Gastroesophageal sphincter (tissue), 4 donors: ENCODE data around the gene EEF1B2. TPM values are rescaled to one million over a fixed set of nuclear protein-coding genes. Genes with fewer than 3 reads are reported as not detected.

Experiments used
- ATAC-seq: fragments of 150-250 bp; one replicate; pipeline ENCODE4 v1.9.1; 2016; ENCODE audit warnings: mild to moderate bottlenecking, moderate library complexity
- H3K27ac ChIP-seq, 4 donors: fragments of 200-600 bp; sonication (generic) in 3 of 4; 1 replicate in 3 of 4; 2 replicates in 1 of 4; pipeline ENCODE4 v1.5.1; 2016 to 2019
- H3K27me3 ChIP-seq: fragments of 200-600 bp; sonication (generic); one replicate; pipeline ENCODE4 v1.5.1; 2019
- H3K36me3 ChIP-seq, 2 donors: fragments of 200-600 bp; sonication (generic); one replicate each; pipeline ENCODE4 v1.5.1; 2019; ENCODE audit warnings: control low read depth in 1 of 2
- H3K4me1 ChIP-seq, 3 donors: fragments of 200-600 bp; sonication (generic); 1 replicate in 2 of 3; 2 replicates in 1 of 3; pipeline ENCODE4 v1.5.1; 2016 to 2019; ENCODE audit warnings: control low read depth in 2 of 3
- H3K4me3 ChIP-seq, 2 donors: fragments of 200-600 bp; sonication (generic); one replicate each; pipeline ENCODE4 v1.5.1; 2019; ENCODE audit warnings: mild to moderate bottlenecking in 1 of 2, moderate library complexity in 1 of 2
- H3K9me3 ChIP-seq, 3 donors: fragments of 200-600 bp; sonication (generic); one replicate each; pipeline ENCODE4 v1.5.1; 2017 to 2019; ENCODE audit warnings: control low read depth in 2 of 3
- EP300 ChIP-seq: sonication (generic); formaldehyde crosslinking; IDR thresholded peaks from one replicate; pipeline ENCODE4 v1.6.1; 2017; ENCODE audit warnings: antibody characterized with exemption, mild to moderate bottlenecking
- POLR2A ChIP-seq, 2 donors: fragments of 450-650 bp; IDR thresholded peaks; one replicate each; pipeline ENCODE4 v1.6.1; 2017; ENCODE audit warnings: antibody characterized with exemption in 2 of 2, mild to moderate bottlenecking in 2 of 2, moderate library complexity in 1 of 2
- POLR2AphosphoS5 ChIP-seq: sonication (generic); formaldehyde crosslinking; IDR thresholded peaks from one replicate; pipeline ENCODE4 v1.6.1; 2017; ENCODE audit warnings: antibody characterized with exemption
- WGBS, 2 donors: methylation state at CpG; one replicate each; pipeline ENCODE4 v1.1.5; 2018; ENCODE audit warnings: low coverage in 1 of 2; 5-methylcytosine and 5-hydroxymethylcytosine counted together
- small RNA-seq, 4 donors: library from RNA; depleted of rRNA; stranded (forward); fragments of <200 nt; gene quantifications; one replicate each; pipeline ENCODE3, GENCODE V24; 2016
- total RNA-seq, 4 donors: library from RNA; depleted of rRNA; stranded (reverse); fragments of >200 nt; gene quantifications; one replicate each; pipeline ENCODE4 v1.1.0, GENCODE V29; 2016
- TF ChIP-seq, protein P1 (sequence below), 4 experiments: fragments of 200-600 bp in 2 of 4; fragments of 450-650 bp in 2 of 4; sonication (generic) in 1 of 4; IDR thresholded peaks; one replicate each; pipeline ENCODE4 v1.5.1; 2017 to 2019; ENCODE audit warnings: antibody characterized with exemption in 4 of 4, mild to moderate bottlenecking in 2 of 4, moderate library complexity in 2 of 4

EEF1B2 gene
- total RNA-seq, 4 donors from 2014 or later = 162 to 367 (median 312) TPM

DNA sequence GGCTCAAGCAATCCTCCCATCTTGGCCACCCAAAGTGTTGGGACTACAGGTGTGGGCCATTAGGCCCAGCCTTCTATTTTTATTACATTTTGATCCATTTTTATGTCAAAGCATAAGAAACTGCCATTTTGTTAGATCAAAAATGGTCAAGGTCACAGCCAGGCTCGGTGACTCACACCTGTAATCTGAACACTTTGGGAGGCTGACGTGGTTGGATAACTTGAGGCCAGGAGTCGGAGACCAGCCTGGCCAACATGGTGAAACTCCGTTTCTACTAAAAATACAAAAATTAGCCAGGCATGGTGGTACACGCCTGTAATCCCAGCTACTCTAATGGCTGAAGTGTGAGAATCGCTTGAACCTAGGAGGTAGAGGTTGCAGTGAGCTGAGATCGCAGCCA lies 49.2 kb downstream of the EEF1B2 start:
- no peaks in the 10 kb centered on the region for H3K9me3 ChIP-seq
- no peak for ATAC-seq
- 93 to 100% methylated on average over 4 to 7 of the region's 7 CpGs for WGBS, 2 donors
- no peak overlapping the region for H3K27ac ChIP-seq
- H3K4me1 ChIP-seq = peaks cover 0 to 12% (median 0%) of the 10 kb centered on the region in 3 donors
- H3K4me3 ChIP-seq = no peak overlapping the region
- no peaks in the 10 kb centered on the region for H3K27me3 ChIP-seq
- H3K36me3 ChIP-seq = no peaks in the 10 kb centered on the region
- no peak for TF ChIP-seq EP300
- TF ChIP-seq, protein P1, sequence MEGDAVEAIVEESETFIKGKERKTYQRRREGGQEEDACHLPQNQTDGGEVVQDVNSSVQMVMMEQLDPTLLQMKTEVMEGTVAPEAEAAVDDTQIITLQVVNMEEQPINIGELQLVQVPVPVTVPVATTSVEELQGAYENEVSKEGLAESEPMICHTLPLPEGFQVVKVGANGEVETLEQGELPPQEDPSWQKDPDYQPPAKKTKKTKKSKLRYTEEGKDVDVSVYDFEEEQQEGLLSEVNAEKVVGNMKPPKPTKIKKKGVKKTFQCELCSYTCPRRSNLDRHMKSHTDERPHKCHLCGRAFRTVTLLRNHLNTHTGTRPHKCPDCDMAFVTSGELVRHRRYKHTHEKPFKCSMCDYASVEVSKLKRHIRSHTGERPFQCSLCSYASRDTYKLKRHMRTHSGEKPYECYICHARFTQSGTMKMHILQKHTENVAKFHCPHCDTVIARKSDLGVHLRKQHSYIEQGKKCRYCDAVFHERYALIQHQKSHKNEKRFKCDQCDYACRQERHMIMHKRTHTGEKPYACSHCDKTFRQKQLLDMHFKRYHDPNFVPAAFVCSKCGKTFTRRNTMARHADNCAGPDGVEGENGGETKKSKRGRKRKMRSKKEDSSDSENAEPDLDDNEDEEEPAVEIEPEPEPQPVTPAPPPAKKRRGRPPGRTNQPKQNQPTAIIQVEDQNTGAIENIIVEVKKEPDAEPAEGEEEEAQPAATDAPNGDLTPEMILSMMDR (IDR thresholded peaks at IDR 0.05) = no peak
- TF ChIP-seq POLR2AphosphoS5 = no peak
- no peak for TF ChIP-seq POLR2A (IDR thresholded peaks at IDR 0.05)

DNA sequence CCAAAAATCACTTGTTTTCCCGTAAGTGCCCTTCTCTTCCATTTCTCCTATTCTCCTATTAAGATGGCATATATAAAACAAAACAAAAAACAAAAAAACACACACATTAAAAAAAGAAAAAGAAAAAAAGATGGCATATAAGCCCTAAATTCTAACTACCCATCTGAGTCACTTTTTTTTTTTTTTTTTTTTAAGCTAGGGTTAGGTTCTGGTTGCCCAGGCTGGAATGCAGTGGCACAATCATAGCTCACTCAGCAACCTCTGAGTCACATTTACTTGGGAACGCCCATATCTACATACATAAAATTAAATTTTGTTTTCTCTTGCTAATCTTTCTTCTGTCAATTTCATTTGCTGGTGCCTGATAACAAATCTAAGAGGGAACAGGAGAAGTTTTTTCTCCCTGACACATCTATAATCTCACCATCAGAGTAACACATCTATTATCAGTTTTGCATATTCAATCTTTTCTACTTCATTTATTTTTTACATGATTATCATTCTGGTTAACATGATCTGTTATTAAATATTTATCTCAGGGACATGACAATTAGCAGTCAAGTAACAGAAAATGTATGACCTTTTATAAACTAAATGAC lies 52.1 kb downstream of the EEF1B2 start:
- no peak for ATAC-seq
- TF ChIP-seq POLR2A (IDR thresholded peaks at IDR 0.05) = no peak
- TF ChIP-seq, protein P1 (IDR thresholded peaks at IDR 0.05) = no peak
- no peak for TF ChIP-seq POLR2AphosphoS5
- no peak for TF ChIP-seq EP300

More for the DNA sequence above, 52.1 kb downstream of the EEF1B2 start:
- Histone ChIP-seq H3K4me1 (peaks cover 0 to 12% (median 0%) of the 10 kb centered on the region in 3 donors), H3K27ac (no peak overlapping the region), H3K4me3 (no peak overlapping the region), H3K36me3 (no peaks in the 10 kb centered on the region), H3K9me3 (no peaks in the 10 kb centered on the region), H3K27me3 (peaks cover 8% of the 10 kb centered on the region)
- WGBS, 2 donors = 56 to 70% methylated on average over 1 to 2 of the region's 2 CpGs

Small RNA genes lying within 50 kb of the gene (small RNA-seq; reads per million reads assigned to genes)
- 0 reads per million in 4 donors for gene RF00134
- 0 reads per million in 4 donors for gene RF02271
- 0 reads per million in 4 donors for gene SNORA41
- gene SNORD51 = 0 reads per million in 4 donors

Other genes starting within 250 kb of the EEF1B2 start
- 10 to 100 TPM; 11.0 to 28.6 (median 21.2) TPM for gene INO80D, start 73.7 kb upstream of the EEF1B2 start, total RNA-seq
- gene NDUFS1, start 451 bp upstream of the EEF1B2 start, total RNA-seq = 100 to 1,000 TPM; 101 to 165 (median 123) TPM
- gene ZDBF2, start 114.8 kb downstream of the EEF1B2 start, total RNA-seq = 10 to 100 TPM; 10.9 to 19.9 (median 13.4) TPM